ENCODE measurements around the gene DUOX1.

Gene DUOX1

DNA sequence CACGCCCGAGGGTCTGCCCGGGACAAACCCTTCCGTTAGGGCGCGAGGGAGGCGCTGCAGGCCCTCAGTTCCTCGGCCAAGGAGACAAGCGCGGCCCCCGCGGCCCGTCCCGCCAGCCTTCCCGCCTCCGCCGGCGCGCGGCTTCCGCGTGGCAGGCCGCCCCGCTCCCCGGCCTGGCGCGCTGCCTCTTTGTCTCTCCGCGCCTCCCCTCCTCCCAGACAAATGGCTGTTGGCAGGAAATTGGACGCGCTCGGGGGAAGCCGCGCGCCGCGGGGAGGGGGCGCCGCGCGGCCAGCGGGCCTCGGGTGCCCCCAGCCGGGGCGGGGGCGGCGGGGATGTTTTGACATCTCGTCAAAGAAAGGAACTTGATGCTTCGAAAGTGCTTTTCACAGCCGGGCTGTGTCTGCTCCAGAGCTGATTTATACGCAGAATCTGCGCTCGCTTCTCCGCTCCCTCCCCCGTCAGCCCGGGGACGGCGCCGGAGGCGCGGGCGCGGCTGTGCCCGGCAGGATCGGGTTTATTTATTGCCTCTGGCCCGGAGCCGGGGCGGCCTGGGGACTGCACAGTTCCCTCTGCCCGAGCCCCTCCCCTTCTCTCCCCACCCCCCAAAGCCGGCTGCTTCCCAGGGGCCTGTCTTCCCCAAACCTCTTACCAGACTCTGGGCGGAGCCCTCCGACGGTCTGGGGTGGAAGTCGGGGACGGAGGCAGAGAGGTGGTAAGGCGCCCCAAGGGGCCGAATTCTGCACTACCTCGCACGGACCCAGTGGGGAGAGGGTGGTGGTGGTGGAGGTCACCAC, 37.2 kb downstream of the DUOX1 start:
- Histone ChIP-seq H3K4me3 (ENCODE audit: low read length in 2 of 2) (peak overlapping the region; percentile 75 to 79), H3K27ac (ENCODE audit: low read depth in 2 of 2, low read length in 2 of 2) (peak overlapping the region; percentile 85 to 92), H3K9me3 (ENCODE audit: control insufficient read depth in 2 of 2, low read length in 2 of 2) (no peaks in the 10 kb centered on the region), H3K9ac (ENCODE audit: low read depth in 1 of 2, low read length in 2 of 2) (peak overlapping the region; percentile 81 to 88), H3K4me1 (ENCODE audit: control insufficient read depth in 2 of 2, insufficient read depth in 2 of 2, low read length in 2 of 2) (peaks cover 2 to 4% of the 10 kb centered on the region in 2 donors), H3K27me3 (ENCODE audit: control insufficient read depth in 2 of 2, insufficient read depth in 2 of 2, low read length in 2 of 2) (no peaks in the 10 kb centered on the region), H3K36me3 (ENCODE audit: control insufficient read depth in 2 of 2, insufficient read depth in 2 of 2, low read length in 2 of 2) (no peaks in the 10 kb centered on the region)

DNA sequence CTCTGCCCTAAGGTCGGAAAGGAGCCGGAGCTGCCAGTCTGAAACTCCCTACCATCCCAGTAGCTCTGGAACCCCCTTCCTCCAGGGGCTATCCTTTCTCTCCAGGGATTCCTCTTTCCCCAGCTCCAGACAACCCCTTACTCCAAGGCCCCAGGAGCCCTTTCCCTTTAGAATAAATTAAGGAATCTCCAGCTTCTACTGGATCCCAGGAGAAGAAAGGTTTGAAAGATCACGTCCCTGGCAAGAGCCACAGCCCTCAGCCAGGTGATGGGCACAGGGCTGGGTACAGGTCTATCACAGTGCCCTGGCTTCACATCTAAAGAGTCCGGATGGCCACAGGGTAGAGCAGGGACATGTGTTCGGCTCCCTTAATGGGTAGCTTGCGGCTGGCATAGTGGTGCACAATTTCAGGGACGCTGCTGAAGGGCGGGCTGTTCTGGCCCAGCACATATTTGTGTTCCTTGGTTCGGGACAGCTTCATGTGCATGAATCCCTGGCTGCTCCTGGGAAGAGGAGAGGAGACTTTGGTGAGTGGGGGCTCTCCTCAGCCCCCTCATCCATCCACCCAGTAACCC, 37.9 kb downstream of the DUOX1 start:
- Histone ChIP-seq H3K9me3 (ENCODE audit: control insufficient read depth in 2 of 2, low read length in 2 of 2) (no peaks in the 10 kb centered on the region), H3K36me3 (ENCODE audit: control insufficient read depth in 2 of 2, insufficient read depth in 2 of 2, low read length in 2 of 2) (no peaks in the 10 kb centered on the region), H3K4me1 (ENCODE audit: control insufficient read depth in 2 of 2, insufficient read depth in 2 of 2, low read length in 2 of 2) (peaks cover 2 to 3% of the 10 kb centered on the region in 2 donors), H3K27me3 (ENCODE audit: control insufficient read depth in 2 of 2, insufficient read depth in 2 of 2, low read length in 2 of 2) (no peaks in the 10 kb centered on the region), H3K4me3 (ENCODE audit: low read length in 2 of 2) (peak overlapping the region; percentile 75 to 79), H3K9ac (ENCODE audit: low read depth in 1 of 2, low read length in 2 of 2) (peak overlapping the region; percentile 81 to 88), H3K27ac (ENCODE audit: low read depth in 2 of 2, low read length in 2 of 2) (peak overlapping the region; percentile 85 to 92)

DNA sequence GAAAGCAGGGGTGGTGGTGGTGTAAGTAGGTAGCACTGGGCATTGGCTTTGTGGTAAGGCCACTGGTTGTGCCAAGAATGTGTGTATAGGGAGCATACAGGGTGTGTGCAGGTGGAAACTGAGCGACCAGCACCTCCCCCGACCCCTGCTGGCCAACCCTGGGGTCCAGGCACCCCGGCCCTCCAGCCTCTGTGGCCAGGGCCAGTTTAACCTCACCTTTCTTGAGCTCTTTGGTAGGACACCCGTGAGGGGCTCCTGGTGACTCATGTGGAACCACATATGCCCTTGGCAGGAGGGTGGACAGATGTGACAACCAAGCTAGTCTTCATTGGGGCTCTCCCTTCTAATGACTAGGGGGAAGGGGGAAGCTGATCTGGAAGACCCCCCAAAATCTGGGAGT, 38.5 kb downstream of the DUOX1 start:
- Histone ChIP-seq H3K4me1 (ENCODE audit: control insufficient read depth in 2 of 2, insufficient read depth in 2 of 2, low read length in 2 of 2) (peaks cover 0 to 2% of the 10 kb centered on the region in 2 donors), H3K36me3 (ENCODE audit: control insufficient read depth in 2 of 2, insufficient read depth in 2 of 2, low read length in 2 of 2) (no peaks in the 10 kb centered on the region), H3K27me3 (ENCODE audit: control insufficient read depth in 2 of 2, insufficient read depth in 2 of 2, low read length in 2 of 2) (no peaks in the 10 kb centered on the region), H3K9me3 (ENCODE audit: control insufficient read depth in 2 of 2, low read length in 2 of 2) (no peaks in the 10 kb centered on the region), H3K4me3 (ENCODE audit: low read length in 2 of 2) (no peak overlapping the region), H3K27ac (ENCODE audit: low read depth in 2 of 2, low read length in 2 of 2) (no peak overlapping the region), H3K9ac (ENCODE audit: low read depth in 1 of 2, low read length in 2 of 2) (no peak overlapping the region)

DNA sequence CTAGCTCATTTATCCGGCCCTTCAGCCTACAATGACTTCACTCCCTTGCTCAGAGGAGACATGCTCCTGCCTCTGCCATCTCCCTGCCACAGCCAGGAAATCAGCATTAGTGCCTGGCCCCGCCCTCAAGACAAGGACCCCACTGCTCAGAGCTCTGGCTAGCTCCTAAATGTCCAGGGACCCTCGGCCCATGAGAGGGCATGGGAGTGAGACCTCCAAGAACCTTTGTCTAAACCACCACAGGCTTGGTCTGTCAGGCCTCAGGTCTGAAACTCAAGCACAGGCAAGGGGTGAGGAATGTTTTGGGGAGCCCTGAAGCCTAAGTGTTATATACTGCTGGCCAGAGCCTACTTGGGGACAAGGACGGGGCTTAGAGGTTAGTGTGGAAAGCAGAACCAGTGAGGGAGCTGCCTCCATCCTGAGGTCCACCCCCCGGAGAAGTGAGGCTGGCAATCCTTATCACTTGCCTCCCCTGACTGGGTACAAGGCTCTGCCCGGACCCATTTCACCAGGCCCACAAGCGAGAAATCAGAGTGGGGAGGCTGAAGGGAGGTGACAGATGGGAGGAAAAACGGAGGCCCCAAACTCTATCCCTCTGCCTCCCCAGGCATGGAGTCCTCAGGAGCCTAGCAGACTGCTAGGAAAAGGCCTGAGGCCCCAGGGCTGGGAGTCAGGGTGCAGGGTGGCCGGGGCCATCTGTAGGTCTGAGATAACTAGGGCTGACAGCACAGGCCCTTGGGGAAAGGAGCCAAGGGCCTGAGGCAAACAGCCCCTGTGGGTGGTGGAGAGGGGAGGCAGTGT, 39.2 kb downstream of the DUOX1 start:
- Histone ChIP-seq H3K4me3 (ENCODE audit: low read length in 2 of 2) (no peak overlapping the region), H3K27ac (ENCODE audit: low read depth in 2 of 2, low read length in 2 of 2) (no peak overlapping the region), H3K9ac (ENCODE audit: low read depth in 1 of 2, low read length in 2 of 2) (no peak overlapping the region), H3K27me3 (ENCODE audit: control insufficient read depth in 2 of 2, insufficient read depth in 2 of 2, low read length in 2 of 2) (no peaks in the 10 kb centered on the region), H3K36me3 (ENCODE audit: control insufficient read depth in 2 of 2, insufficient read depth in 2 of 2, low read length in 2 of 2) (no peaks in the 10 kb centered on the region), H3K9me3 (ENCODE audit: control insufficient read depth in 2 of 2, low read length in 2 of 2) (no peaks in the 10 kb centered on the region), H3K4me1 (ENCODE audit: control insufficient read depth in 2 of 2, insufficient read depth in 2 of 2, low read length in 2 of 2) (peaks cover 0 to 2% of the 10 kb centered on the region in 2 donors)

DNA sequence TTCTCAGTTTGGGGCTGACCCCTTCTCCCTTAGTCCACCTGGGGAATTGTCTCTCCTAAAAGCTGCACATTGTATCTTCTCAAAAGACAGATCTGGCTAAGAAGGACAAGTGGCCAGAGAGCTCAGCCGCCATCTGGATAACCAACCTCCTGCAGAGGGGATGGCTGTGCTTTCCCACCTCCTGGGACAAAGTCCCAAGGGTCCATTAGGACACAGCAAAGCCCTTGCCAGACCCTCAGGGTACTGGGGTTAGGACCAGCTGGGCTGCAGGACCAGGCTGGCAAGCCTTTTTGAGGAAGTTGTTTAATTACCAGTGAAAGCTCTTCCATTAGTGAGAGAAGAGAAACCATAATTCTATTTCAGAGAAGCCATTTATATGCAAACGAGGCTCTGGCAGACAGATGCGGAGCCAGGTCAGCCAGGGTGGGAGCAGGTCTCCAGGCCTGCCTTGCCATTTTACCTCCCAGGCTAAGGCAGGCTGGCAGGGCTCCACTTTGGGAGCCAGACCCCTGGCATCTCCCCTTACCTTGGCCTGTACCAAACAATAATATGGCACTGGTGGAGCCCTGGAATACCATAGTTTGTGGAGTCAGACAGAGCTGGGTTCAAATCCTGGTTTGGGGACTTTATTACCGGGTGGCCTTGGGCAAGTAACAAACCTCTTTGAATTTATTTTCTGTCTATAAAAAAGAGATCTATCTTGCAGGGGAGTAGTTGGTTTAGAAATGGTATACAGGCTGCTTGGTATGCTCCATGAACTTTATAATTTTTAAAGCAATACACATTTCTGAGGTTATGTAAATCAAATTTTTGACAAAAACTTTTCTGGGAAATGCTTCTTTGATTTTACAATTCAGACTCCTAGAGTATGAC, 40.0 kb downstream of the DUOX1 start:
- H3K9me3 ChIP-seq (ENCODE audit: control insufficient read depth in 2 of 2, low read length in 2 of 2) = no peaks in the 10 kb centered on the region
- H3K27me3 ChIP-seq (ENCODE audit: control insufficient read depth in 2 of 2, insufficient read depth in 2 of 2, low read length in 2 of 2) = no peaks in the 10 kb centered on the region
- no peak overlapping the region for H3K9ac ChIP-seq (ENCODE audit: low read depth in 1 of 2, low read length in 2 of 2)
- peaks cover 0 to 2% of the 10 kb centered on the region in 2 donors for H3K4me1 ChIP-seq (ENCODE audit: control insufficient read depth in 2 of 2, insufficient read depth in 2 of 2, low read length in 2 of 2)
- H3K4me3 ChIP-seq (ENCODE audit: low read length in 2 of 2) = no peak overlapping the region
- H3K36me3 ChIP-seq (ENCODE audit: control insufficient read depth in 2 of 2, insufficient read depth in 2 of 2, low read length in 2 of 2) = no peaks in the 10 kb centered on the region
- H3K27ac ChIP-seq (ENCODE audit: low read depth in 2 of 2, low read length in 2 of 2) = no peak overlapping the region

DNA sequence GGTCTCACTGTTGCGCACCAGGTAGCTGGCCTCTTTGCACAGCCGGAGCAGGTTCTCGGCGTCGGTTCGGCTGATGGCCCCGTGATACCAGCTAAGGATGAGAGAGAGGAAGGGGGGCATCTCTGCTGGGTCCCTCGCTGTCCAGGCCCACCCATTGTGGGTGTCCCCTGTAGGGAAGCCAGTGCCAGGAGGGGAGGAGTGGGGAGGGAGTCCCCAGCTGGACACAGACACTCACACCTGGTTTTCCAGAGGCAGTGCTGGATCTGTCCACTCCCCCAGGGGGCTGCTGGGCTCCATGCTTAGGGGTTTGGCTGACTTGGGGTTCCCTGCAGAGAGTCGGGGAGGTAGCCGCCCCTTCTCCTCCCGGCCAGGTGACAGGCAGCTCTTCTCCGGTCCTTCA, 42.1 kb downstream of the DUOX1 start:
- H3K36me3 ChIP-seq (ENCODE audit: control insufficient read depth in 2 of 2, insufficient read depth in 2 of 2, low read length in 2 of 2) = no peaks in the 10 kb centered on the region
- H3K27me3 ChIP-seq (ENCODE audit: control insufficient read depth in 2 of 2, insufficient read depth in 2 of 2, low read length in 2 of 2) = no peaks in the 10 kb centered on the region
- H3K4me3 ChIP-seq (ENCODE audit: low read length in 2 of 2) = no peak overlapping the region
- H3K9me3 ChIP-seq (ENCODE audit: control insufficient read depth in 2 of 2, low read length in 2 of 2) = no peaks in the 10 kb centered on the region
- H3K4me1 ChIP-seq (ENCODE audit: control insufficient read depth in 2 of 2, insufficient read depth in 2 of 2, low read length in 2 of 2) = no peaks in the 10 kb centered on the region
- no peak overlapping the region for H3K9ac ChIP-seq (ENCODE audit: low read depth in 1 of 2, low read length in 2 of 2)
- no peak overlapping the region for H3K27ac ChIP-seq (ENCODE audit: low read depth in 2 of 2, low read length in 2 of 2)

DNA sequence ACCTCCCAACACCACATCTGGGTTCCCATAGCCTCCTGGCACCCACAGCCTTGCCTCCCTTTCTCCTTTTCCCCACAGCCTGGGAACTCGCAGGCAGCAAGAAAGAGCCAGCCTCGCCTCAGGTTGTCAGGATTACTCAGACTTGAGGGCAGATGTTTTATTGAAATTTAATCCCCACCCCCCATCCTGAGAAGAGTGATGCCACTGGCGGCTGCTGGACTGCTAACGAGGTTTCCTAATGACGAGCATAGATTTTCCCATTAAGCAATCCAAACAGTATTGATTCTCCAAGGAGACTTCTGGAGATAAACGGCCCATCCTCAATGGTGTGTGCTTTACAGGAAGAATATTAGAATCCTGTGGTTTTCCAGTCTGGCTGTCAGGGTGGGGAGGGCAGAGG, 44.3 kb downstream of the DUOX1 start:
- Histone ChIP-seq H3K4me3 (ENCODE audit: low read length in 2 of 2) (no peak overlapping the region), H3K9ac (ENCODE audit: low read depth in 1 of 2, low read length in 2 of 2) (no peak overlapping the region), H3K4me1 (ENCODE audit: control insufficient read depth in 2 of 2, insufficient read depth in 2 of 2, low read length in 2 of 2) (peaks cover 0 to under 1% of the 10 kb centered on the region in 2 donors), H3K9me3 (ENCODE audit: control insufficient read depth in 2 of 2, low read length in 2 of 2) (no peaks in the 10 kb centered on the region), H3K36me3 (ENCODE audit: control insufficient read depth in 2 of 2, insufficient read depth in 2 of 2, low read length in 2 of 2) (no peaks in the 10 kb centered on the region), H3K27me3 (ENCODE audit: control insufficient read depth in 2 of 2, insufficient read depth in 2 of 2, low read length in 2 of 2) (no peaks in the 10 kb centered on the region), H3K27ac (ENCODE audit: low read depth in 2 of 2, low read length in 2 of 2) (no peak overlapping the region)

DNA sequence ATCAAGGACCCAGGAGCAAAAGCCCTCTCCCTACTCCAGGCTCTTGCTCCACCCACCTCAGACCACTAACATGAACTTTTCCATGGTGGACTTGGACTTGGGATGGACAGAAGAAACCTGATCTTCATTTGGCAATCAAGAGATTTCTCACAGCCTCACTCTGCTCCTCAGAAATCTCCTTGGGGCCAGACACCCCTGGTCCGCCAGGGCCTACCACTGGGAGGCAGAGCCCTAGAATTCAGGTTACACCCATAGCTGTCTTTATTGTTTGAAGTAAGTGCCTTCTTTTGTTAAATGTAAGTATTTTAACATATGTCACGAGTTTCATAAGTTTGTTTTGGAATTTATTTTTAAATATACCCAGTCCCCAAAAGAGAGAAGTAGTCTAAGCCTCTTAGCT, 44.8 kb downstream of the DUOX1 start:
- H3K4me3 ChIP-seq (ENCODE audit: low read length in 2 of 2) = no peak overlapping the region
- no peak overlapping the region for H3K27ac ChIP-seq (ENCODE audit: low read depth in 2 of 2, low read length in 2 of 2)
- no peaks in the 10 kb centered on the region for H3K36me3 ChIP-seq (ENCODE audit: control insufficient read depth in 2 of 2, insufficient read depth in 2 of 2, low read length in 2 of 2)
- no peak overlapping the region for H3K9ac ChIP-seq (ENCODE audit: low read depth in 1 of 2, low read length in 2 of 2)
- H3K27me3 ChIP-seq (ENCODE audit: control insufficient read depth in 2 of 2, insufficient read depth in 2 of 2, low read length in 2 of 2) = no peaks in the 10 kb centered on the region
- peaks cover 1 to 3% of the 10 kb centered on the region in 2 donors for H3K4me1 ChIP-seq (ENCODE audit: control insufficient read depth in 2 of 2, insufficient read depth in 2 of 2, low read length in 2 of 2)
- no peaks in the 10 kb centered on the region for H3K9me3 ChIP-seq (ENCODE audit: control insufficient read depth in 2 of 2, low read length in 2 of 2)

DNA sequence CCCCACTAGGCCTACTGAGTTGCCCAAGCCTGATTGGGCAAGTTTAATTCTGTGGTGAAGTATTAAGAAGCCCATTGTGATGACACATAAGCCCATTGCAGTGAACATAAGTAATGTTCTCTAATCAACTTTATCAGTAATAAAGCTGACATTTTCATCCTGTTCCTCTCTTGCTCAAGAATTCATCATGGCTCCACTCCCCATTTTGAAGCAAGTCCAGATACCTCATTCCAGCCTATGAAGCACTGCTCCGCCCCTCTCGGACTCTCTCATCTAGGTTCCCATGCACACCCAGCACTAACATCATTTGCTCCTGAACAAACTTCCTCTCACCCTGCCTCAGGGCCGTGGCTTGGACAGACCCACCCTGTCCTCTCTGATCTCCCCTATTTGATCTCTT, 47.5 kb downstream of the DUOX1 start:
- H3K36me3 ChIP-seq (ENCODE audit: control insufficient read depth in 2 of 2, insufficient read depth in 2 of 2, low read length in 2 of 2) = no peaks in the 10 kb centered on the region
- no peaks in the 10 kb centered on the region for H3K27me3 ChIP-seq (ENCODE audit: control insufficient read depth in 2 of 2, insufficient read depth in 2 of 2, low read length in 2 of 2)
- H3K27ac ChIP-seq (ENCODE audit: low read depth in 2 of 2, low read length in 2 of 2) = no peak overlapping the region
- H3K4me1 ChIP-seq (ENCODE audit: control insufficient read depth in 2 of 2, insufficient read depth in 2 of 2, low read length in 2 of 2) = peaks cover 3% of the 10 kb centered on the region in 2 donors
- H3K4me3 ChIP-seq (ENCODE audit: low read length in 2 of 2) = no peak overlapping the region
- no peak overlapping the region for H3K9ac ChIP-seq (ENCODE audit: low read depth in 1 of 2, low read length in 2 of 2)
- no peaks in the 10 kb centered on the region for H3K9me3 ChIP-seq (ENCODE audit: control insufficient read depth in 2 of 2, low read length in 2 of 2)

Measured in mucosa of rectum (tissue), 2 donors.